WTC11 (cell line): ENCODE measurements around the gene CAMK2G.

Experiments used
- ATF1 ChIP-seq: sonication (generic); formaldehyde crosslinking; IDR thresholded peaks from 2 replicates; pipeline ENCODE4 v1.8.1; 2023; ENCODE audit warnings: mild to moderate bottlenecking, moderate library complexity, missing genetic modification reagents
- CTCF ChIP-seq: fragments of 200-600 bp; IDR thresholded peaks from 2 replicates; pipeline ENCODE4 v1.8.0; 2022; ENCODE audit warnings: antibody characterized with exemption
- ERG ChIP-seq: fragments of 250-450 bp; sonication (Bioruptor Pico); IDR thresholded peaks from 2 replicates; pipeline ENCODE4 v1.8.0; 2021; ENCODE audit warnings: mild to moderate bottlenecking
- FOXJ3 ChIP-seq: sonication (generic); formaldehyde crosslinking; IDR thresholded peaks from 2 replicates; pipeline ENCODE4 v1.9.0; 2021; ENCODE audit warnings: missing genetic modification reagents, mild to moderate bottlenecking, borderline replicate concordance
- IRF1 ChIP-seq: sonication (generic); formaldehyde crosslinking; IDR thresholded peaks from 2 replicates; pipeline ENCODE4 v1.8.0; 2023; ENCODE audit warnings: missing genetic modification reagents
- JUN ChIP-seq: sonication (generic); formaldehyde crosslinking; IDR thresholded peaks from 2 replicates; pipeline ENCODE4 v1.8.0; 2023; ENCODE audit warnings: mild to moderate bottlenecking, missing genetic modification reagents
- MAX ChIP-seq: sonication (generic); formaldehyde crosslinking; IDR thresholded peaks from 2 replicates; pipeline ENCODE4 v1.8.0; 2022; ENCODE audit warnings: mild to moderate bottlenecking, missing genetic modification reagents
- NFE2L1 ChIP-seq: sonication (generic); formaldehyde crosslinking; IDR thresholded peaks from 2 replicates; pipeline ENCODE4 v1.8.1; 2023; ENCODE audit warnings: missing genetic modification reagents
- TEAD4 ChIP-seq: sonication (generic); formaldehyde crosslinking; IDR thresholded peaks from 2 replicates; pipeline ENCODE4 v1.8.0; 2022; ENCODE audit warnings: mild to moderate bottlenecking, missing genetic modification reagents
- ZNF121 ChIP-seq: sonication (generic); formaldehyde crosslinking; IDR thresholded peaks from 2 replicates; pipeline ENCODE4 v1.8.0; 2023; ENCODE audit warnings: missing genetic modification reagents
- ZNF423 ChIP-seq: fragments of 250-450 bp; sonication (Bioruptor Pico); IDR thresholded peaks from 2 replicates; pipeline ENCODE4 v2.1.2; 2022; ENCODE audit warnings: mild to moderate bottlenecking, moderate library complexity
- TF ChIP-seq, protein P1 (sequence below): sonication (generic); formaldehyde crosslinking; conservative IDR thresholded peaks from 2 replicates; pipeline ENCODE4 v1.8.1; 2023; ENCODE audit warnings: mild to moderate bottlenecking, low read depth, missing genetic modification reagents, moderate library complexity
- TF ChIP-seq, protein P2 (sequence below): sonication (generic); formaldehyde crosslinking; IDR thresholded peaks from 2 replicates; pipeline ENCODE4 v1.8.1; 2022; ENCODE audit warnings: low read depth, missing genetic modification reagents, borderline replicate concordance
- TF ChIP-seq, protein P3 (sequence below): sonication (generic); formaldehyde crosslinking; IDR thresholded peaks from 2 replicates; pipeline ENCODE4 v1.8.1; 2022; ENCODE audit warnings: mild to moderate bottlenecking, missing genetic modification reagents, moderate library complexity, borderline replicate concordance

- TF ChIP-seq ZNF121 (CRISPR knock-in tag), result no peak
- TF ChIP-seq CTCF, result no peak
- TF ChIP-seq, protein P1, sequence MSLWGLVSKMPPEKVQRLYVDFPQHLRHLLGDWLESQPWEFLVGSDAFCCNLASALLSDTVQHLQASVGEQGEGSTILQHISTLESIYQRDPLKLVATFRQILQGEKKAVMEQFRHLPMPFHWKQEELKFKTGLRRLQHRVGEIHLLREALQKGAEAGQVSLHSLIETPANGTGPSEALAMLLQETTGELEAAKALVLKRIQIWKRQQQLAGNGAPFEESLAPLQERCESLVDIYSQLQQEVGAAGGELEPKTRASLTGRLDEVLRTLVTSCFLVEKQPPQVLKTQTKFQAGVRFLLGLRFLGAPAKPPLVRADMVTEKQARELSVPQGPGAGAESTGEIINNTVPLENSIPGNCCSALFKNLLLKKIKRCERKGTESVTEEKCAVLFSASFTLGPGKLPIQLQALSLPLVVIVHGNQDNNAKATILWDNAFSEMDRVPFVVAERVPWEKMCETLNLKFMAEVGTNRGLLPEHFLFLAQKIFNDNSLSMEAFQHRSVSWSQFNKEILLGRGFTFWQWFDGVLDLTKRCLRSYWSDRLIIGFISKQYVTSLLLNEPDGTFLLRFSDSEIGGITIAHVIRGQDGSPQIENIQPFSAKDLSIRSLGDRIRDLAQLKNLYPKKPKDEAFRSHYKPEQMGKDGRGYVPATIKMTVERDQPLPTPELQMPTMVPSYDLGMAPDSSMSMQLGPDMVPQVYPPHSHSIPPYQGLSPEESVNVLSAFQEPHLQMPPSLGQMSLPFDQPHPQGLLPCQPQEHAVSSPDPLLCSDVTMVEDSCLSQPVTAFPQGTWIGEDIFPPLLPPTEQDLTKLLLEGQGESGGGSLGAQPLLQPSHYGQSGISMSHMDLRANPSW, result no peak
- TF ChIP-seq IRF1 (CRISPR knock-in tag), result no peak
- TF ChIP-seq, protein P2, sequence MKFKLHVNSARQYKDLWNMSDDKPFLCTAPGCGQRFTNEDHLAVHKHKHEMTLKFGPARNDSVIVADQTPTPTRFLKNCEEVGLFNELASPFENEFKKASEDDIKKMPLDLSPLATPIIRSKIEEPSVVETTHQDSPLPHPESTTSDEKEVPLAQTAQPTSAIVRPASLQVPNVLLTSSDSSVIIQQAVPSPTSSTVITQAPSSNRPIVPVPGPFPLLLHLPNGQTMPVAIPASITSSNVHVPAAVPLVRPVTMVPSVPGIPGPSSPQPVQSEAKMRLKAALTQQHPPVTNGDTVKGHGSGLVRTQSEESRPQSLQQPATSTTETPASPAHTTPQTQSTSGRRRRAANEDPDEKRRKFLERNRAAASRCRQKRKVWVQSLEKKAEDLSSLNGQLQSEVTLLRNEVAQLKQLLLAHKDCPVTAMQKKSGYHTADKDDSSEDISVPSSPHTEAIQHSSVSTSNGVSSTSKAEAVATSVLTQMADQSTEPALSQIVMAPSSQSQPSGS (CRISPR knock-in tag), result no peak
- no peak for TF ChIP-seq NFE2L1 (CRISPR knock-in tag)
- TF ChIP-seq MAX, result no peak
- no peak for TF ChIP-seq FOXJ3
- no peak for TF ChIP-seq TEAD4 (CRISPR knock-in tag)
- TF ChIP-seq, protein P3, sequence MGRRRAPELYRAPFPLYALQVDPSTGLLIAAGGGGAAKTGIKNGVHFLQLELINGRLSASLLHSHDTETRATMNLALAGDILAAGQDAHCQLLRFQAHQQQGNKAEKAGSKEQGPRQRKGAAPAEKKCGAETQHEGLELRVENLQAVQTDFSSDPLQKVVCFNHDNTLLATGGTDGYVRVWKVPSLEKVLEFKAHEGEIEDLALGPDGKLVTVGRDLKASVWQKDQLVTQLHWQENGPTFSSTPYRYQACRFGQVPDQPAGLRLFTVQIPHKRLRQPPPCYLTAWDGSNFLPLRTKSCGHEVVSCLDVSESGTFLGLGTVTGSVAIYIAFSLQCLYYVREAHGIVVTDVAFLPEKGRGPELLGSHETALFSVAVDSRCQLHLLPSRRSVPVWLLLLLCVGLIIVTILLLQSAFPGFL (CRISPR knock-in tag), result no peak
- no peak for TF ChIP-seq ZNF423
- TF ChIP-seq JUN (CRISPR knock-in tag), result no peak
- TF ChIP-seq ERG (CRISPR knock-in tag), result no peak
- no peak for TF ChIP-seq ATF1 (CRISPR knock-in tag)
Measured at GRCh38 chr10:73877533-73878160, 3.3 kb upstream of the CAMK2G start.
